Omental fat pad (tissue), 4 donors: Measurements from ENCODE around the gene STIL. TPM values are rescaled to one million over a fixed set of nuclear protein-coding genes. Genes with fewer than 3 reads are reported as not detected.

Experiments used
- ATAC-seq: fragments of 150-250 bp; one replicate; pipeline ENCODE4 v1.9.1; 2016; ENCODE audit warnings: mild to moderate bottlenecking, moderate library complexity; ENCODE audit not compliant: low FRiP score
- DNase-seq: peaks from one replicate; pipeline ENCODE4 v3.0.0-alpha.2; 2019; ENCODE audit warnings: low spot score
- CTCF ChIP-seq, 3 donors: fragments of 450-650 bp; IDR thresholded peaks; one replicate each; pipeline ENCODE4 v1.5.1; 2016 to 2017; ENCODE audit warnings: antibody characterized with exemption in 3 of 3, mild to moderate bottlenecking in 3 of 3, moderate library complexity in 2 of 3
- total RNA-seq, 4 donors: library from RNA; depleted of rRNA; stranded (reverse); fragments of >200 nt; gene quantifications; one replicate each; pipeline ENCODE4 v1.1.0, GENCODE V29; 2016

STIL gene
- total RNA-seq, 4 donors from 2014 or later, result 1.0 to 2.2 (median 1.3) TPM

DNA sequence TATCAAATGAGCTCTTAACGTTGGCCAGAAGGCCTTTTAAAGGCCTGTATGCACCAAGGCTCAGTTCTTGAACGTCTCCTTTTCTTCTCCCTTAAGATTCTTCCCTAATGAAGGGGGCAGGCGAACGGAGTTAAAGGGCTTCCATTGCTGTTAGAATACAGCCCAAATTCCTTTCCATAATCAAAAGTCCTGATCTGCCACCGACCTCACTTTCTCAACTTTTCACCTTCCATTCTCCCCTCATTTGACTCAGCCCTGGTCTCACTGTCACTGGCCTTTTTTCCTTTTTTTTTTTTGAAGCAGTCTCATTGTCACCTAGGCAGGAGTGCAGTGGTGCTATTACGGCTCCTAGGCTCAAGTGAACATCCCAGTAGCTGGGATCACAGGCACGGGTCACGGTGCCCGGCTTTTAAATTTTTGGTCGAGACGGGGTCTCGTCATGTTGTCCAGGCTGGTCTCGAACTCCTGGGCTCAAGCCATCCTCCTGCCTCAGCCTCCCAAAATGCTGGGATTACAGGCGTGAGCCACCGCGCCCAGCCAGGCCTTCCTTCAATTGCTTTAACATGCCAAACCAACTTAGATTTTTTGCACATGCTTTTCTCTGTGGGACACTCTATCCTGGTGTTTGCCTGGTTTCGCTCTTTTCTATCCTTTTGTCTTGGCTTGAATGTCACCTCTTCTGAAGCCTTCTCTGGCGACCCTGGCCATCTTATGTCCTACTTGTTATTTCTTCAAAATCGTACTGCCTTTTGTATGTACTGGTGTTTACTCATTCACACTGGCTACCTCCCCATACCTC is 19.0 kb upstream of the STIL start:
- ATAC-seq (no peak), DNase-seq (no peak)
- no peak for TF ChIP-seq CTCF (IDR thresholded peaks at IDR 0.05)

GRCh38 chr1:47331875-47332274 is 17.9 kb upstream of the STIL start:
- TF ChIP-seq CTCF (IDR thresholded peaks at IDR 0.05), result no peak
- ATAC-seq (no peak), DNase-seq (no peak)

- ATAC-seq (no peak), DNase-seq (no peak)
- TF ChIP-seq CTCF (IDR thresholded peaks at IDR 0.05), result no peak
Measured at GRCh38 chr1:47330212-47330611, 16.3 kb upstream of the STIL start.

GRCh38 chr1:47328992-47329391 is 15.0 kb upstream of the STIL start:
- no peak for TF ChIP-seq CTCF (IDR thresholded peaks at IDR 0.05)
- DNase-seq, result no peak
- no peak for ATAC-seq

- DNase-seq (no peak), ATAC-seq (no peak)
- TF ChIP-seq CTCF (IDR thresholded peaks at IDR 0.05), result no peak
Measured at GRCh38 chr1:47326271-47326670, 12.3 kb upstream of the STIL start.

DNA sequence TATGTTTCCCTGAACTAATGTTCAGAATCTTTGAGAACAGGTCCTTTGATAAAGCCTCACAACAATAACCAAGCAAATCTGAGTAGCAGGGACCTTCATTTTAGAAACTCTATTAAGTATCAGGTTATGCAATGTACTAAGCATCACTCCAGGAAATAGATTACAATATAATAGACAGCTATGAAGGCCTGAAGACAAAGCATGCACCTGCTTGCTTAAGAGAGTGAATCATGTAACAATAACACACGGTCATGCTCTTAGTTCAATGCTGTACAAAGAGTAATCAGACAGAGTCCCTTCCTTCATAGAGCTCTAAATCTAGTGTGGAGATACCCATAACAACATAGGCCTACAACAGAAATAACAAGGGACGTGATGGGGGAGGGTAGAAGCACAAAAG is 11.6 kb upstream of the STIL start:
- TF ChIP-seq CTCF (IDR thresholded peaks at IDR 0.05), result no peak
- ATAC-seq, result no peak
- no peak for DNase-seq

- no peak for DNase-seq
- TF ChIP-seq CTCF (IDR thresholded peaks at IDR 0.05), result no peak
- no peak for ATAC-seq
Measured at GRCh38 chr1:47324682-47325081, 10.7 kb upstream of the STIL start.
